Stimulated activated naive CD4-positive, alpha-beta T cell treated with Interleukin-2 at 50 U/mL for 16 hours (primary cell): ENCODE measurements around the gene SDK1.
A peak's percentile ranks its signal among the peaks of the same experiment; 100 is the strongest.

Source experiments
- DNase-seq: peaks from one replicate; lab custom pipeline; 2025; lab: John Stamatoyannopoulos, UW

The SDK1 gene

DNA sequence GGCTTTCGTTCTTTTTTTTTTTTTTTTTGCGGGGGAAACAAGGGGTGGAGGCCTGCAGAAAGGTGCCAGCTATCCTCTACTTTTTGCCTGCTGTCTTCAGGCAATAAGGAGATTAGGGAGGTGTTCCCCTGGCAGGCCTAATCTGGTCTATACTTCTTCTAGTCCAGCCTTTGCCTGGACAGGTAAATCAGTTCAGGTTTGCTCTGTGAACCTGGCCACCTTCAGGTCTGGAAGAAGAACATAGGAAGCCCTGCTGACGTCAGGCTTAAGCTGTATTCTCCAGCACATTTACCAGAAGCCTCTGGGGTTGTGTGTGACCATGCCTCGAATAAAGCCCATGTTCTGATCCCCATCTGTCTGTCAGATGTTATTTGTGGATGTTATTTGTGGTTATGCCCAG is 115.4 kb downstream of the SDK1 start:
- no peak for DNase-seq

DNA sequence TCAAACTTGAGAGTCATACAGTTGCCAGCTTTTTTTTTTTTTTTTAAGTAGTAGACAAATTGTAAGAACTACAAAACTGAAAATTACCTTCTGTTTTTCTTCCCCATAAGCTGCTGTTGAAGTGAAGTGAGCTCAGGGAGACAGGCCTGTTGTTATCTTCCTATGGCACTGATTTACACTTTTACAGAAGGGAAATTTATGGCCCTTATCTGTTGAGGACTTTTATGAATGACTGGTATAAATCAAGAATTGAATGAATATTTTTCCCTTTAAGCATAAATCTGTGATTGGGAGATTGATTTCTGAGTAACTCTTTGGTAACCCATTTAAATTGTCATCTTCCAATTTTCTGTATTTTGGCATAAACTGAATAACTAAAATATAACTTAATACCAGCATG is 124.0 kb downstream of the SDK1 start:
- no peak for DNase-seq

DNA sequence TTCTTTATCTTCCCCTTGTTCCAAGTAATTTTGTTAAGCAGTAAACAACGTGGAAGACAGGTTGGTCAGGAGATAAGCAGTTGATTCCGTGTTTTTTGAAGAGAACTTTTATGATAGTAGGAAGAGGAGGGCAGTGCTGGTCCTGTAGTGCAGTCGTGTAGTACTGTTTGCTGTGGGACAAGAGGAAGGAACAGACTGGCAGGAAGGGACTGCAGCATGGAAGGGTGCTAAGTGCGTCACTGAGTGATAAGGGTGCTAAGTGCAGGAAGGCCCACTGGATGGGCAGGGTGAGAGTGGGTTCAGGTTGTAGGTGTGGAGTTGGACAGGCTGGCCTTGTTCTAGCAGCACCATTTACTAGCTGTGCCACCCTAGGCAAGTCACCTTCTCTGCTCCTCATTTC is 125.0 kb downstream of the SDK1 start:
- no peak for DNase-seq

DNA sequence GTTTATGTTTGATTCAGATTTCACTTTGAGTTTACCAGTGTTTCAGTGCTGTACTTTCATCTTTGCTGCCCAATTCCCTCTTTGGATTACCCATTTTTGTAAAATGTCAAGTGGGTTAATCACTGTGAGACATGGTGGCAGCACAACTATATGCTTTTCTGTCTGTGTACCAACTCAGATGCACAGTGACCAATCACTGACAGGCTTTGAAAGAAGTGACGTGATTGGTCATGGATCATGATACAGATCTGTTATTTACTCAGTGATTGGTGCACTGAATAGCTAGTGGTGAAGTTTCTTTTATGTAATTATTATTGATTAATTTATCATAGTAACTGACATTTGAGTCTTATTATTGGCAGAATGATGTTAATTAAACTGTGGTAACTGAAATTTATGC is 126.9 kb downstream of the SDK1 start:
- DNase-seq: no peak

DNA sequence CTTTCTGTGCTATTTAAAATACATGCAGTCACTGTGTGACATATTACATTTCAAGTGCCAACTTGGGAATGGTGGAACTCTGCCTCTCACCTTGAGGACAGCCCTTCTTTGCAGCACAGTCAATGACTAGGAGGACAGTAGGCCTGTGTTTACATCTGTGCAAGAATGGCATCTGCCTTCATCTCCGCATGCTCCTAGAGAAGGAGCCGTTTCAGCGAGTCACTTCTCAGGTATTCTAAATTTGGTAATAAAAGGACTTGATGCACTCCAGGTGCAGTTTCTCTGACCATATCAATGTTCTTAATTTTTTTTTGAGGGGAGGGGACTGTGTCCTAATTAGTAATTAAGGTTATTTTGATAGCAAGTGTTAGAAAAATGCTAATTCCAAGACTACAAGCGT is 128.9 kb downstream of the SDK1 start:
- no peak for DNase-seq

DNA sequence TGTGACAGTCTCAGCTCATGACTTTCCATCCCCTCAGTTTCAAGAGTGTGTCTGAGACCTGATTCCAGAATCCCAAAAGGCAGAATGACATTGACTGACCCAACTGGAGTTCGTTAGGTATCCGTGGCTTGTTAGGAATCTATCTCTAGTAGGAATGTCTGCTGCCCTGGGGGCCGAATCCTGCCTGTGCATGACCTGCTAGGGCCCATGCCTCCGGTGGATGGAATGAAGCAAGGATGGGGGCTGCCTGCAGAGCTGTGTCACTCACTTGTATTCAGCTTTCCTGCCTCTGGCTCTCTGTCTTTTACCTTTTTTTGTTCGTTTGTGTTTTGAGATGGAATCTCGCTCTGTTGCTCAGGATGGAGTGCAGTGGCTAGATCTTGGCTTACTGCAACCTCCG is 129.5 kb downstream of the SDK1 start:
- DNase-seq: no peak

DNA sequence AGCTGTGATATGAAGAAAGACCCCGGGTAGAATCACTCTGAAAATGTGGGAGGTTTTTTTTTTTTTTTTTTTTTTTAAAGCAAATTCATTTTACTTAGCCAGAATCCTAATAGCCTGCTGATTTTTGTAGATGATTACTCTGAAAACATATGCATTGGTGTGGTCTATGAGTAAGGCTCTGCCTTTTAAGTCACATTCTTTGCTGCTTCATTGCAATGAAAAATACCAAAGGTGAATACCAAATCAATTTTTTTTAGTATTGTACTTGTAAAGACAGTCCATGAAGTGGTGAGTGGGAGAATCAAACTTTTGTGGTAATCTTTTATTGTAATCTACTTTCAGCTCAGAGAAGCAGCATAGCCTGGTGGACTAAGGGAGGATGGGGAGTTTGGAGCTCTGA is 130.3 kb downstream of the SDK1 start:
- no peak for DNase-seq

DNA sequence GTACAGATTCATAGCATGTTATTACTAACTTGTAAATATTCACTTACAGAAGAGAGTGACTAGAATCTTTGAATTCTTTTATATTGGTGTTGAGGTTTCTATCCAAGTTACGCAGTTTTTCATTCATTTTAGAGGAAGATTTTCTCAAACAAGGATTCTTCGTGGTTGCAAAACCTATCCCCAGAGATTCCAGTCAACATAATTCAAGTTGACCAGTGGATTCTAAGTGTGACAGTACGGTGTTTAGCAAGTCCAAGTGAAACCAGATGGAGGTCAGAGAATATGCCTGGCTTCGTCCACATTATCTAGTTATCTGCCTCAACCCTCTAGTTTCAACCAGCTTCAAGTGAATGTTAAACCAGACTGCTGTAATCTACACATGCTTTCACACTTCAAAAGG is 131.9 kb downstream of the SDK1 start:
- DNase-seq: no peak

DNA sequence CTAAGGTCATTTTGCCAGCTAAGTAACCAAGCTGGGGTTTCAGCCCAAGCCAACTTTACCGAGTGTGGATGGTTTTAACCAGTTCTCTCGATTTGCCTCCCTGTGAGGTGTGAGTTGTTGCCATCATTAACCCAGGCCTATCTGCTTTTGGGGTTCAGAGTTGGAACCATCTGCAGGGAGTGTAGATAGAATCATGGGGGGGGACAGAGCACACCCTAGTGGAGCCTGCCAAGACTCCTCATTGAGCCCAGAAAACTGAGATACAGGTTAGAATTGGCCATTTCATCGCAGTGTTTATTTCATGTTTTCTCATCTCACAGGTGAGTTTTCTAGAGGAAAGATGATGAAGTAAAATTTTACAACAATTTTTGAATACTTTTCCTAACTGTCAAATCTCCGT is 133.6 kb downstream of the SDK1 start:
- DNase-seq: no peak

DNA sequence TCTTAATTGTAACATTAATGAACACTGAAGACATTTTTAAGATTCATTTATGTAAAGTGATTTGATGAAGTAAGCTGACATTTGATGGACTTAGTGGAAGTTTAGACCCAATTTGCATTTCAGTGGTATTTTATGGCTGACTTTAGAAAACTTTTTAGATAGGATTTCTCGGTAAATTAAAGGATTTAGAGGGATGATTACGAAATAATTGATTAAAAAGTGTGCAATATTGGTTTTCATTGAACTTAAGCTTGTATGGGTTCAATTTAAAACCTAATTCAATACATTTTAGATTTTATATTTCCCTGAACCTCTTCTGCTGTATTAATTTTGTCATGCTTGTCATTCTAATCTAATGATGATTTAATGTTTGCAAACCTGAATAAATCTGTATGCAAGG is 135.1 kb downstream of the SDK1 start:
- DNase-seq: no peak

DNA sequence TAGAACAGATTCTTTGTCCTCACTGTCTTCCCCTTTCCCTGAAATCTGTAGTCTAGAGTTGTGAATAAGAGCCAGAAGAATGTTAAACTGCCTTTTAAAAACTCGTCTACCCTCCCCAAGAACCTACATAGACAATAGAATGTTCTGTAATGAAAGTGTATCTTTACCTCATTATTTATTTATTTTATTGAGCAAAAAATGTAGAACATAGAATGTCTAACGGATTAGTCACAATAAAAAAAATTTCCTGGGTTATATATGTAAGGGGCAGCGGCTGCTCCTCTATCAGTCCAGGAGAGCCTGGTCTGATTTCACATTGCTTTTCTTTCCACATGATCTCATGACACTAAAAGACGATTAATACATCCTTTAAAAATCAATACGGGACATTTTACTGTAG is 135.7 kb downstream of the SDK1 start:
- no peak for DNase-seq

DNA sequence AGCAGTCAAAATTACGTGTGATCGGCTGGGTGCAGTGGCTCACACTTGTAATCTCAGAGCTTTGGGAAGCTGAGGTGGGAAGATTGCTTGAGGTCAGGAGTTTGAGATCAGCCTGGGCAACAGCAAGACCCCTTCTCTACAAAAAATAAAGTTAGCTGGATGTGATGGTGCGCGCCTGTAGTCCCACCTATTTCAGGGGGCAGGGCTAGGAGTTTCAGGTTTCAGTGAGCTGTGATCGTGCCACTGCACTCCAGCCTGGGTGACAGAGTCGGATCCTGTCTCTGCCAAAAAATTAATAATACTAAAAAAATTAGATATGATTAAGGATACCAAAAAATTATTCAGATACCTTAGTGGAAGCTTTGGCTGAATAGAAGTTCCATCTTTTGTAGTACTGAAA is 136.4 kb downstream of the SDK1 start:
- DNase-seq: no peak

DNA sequence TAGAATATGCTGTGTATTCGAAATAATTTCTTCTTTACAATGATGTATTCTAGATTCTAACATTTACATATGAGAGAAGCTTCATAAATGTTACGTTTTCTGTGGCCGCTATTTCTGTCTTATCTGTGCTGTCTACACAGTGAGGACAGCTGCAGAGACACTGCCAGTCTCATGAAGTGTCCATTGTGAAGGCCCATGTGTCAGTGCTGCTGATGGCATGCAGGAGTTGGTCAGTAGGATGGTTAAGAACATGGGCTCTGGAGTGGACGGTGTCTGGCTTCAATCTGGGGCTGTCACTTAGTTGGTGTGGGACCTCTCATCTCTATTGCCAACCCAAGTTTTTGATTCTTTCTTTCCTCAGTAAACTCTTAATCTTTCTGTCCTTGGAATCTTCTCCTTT is 137.3 kb downstream of the SDK1 start:
- no peak for DNase-seq

DNA sequence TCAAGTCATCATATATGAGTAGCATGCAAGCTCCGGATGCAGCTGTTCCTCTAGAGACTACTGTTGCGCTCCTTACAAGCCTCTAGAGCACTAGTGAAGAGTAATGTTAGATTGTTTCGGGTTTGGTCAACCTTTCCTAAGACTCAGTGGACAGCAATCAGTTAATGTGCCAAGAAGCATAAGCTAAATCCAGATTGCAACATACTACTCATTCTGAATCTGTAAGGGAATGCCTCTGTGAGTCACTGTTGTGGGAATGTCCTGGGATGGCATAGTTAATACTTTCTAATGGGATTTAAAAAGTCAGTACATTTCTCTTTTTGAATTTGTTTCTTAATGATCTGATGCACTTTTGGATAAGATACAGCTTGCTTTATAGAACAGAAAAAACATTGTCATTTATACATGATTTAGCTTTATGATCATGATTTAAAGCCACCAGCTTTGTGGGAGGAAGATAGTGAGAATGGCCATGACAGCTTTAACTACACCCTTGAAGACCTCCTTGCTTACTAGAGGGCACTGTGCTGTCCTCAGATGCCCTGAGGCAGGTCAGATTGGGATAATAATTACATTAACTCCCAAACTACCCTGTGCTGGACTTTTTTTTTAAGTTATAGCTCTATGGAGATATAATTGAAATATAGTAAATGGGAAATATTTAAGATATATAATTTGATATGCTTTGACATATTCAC is 138.4 kb downstream of the SDK1 start:
- DNase-seq: no peak

DNA sequence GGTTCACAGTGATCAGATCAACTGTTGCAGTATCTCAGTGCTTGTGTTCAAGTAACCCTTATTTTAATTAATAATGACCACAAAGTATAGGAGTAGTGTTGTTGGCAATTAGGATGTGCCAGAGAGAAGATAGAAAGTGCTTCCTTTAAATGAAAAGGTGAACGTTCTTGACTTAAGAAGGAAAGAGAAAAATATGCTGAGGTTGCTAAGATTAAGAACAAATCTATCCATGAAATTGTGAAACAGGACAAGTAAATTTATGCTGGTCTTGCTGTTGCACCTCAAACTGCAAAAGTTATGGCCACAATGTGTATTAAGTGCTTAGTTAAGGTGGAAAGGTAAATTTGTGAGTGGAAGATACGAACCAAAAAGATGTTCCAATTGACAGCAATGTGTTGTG is 139.5 kb downstream of the SDK1 start:
- DNase-seq: no peak

DNA sequence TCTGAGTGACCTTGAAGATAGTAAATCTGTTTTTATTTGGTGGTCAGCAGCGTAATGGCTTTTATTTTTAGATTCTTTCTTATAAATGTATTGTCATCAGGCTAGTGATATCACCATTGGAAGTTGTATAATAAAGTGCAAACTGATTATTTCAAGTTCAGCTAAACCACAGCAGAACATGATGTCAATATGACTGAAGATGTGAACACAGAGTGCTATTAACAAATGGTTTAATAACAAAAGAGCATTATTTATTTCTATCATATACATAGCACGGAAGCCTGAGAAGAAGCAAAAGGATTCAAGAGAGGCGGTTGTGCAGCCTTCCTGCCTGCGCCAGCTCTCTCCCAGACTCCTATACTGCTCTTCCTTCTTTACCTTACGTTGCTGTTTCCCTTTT is 142.7 kb downstream of the SDK1 start:
- DNase-seq: no peak

DNA sequence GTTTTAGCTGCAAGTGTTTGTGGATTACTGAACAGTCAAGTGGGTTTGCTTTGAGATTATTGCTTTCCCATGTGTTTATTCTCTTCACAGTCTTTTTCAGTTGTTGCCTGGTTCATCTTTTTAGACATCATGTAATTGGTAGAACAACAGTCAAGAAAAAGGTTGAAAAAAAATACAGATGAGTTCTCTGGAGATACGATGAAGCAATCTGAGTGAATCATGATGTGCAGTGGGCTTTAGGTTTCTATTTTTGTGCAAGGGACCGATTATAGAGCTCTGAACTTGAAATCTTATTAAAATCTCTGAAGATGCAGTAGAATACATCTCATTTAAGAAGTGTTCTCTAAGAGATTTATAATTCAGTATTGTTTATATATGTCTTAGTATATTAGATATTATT is 145.7 kb downstream of the SDK1 start:
- no peak for DNase-seq

DNA sequence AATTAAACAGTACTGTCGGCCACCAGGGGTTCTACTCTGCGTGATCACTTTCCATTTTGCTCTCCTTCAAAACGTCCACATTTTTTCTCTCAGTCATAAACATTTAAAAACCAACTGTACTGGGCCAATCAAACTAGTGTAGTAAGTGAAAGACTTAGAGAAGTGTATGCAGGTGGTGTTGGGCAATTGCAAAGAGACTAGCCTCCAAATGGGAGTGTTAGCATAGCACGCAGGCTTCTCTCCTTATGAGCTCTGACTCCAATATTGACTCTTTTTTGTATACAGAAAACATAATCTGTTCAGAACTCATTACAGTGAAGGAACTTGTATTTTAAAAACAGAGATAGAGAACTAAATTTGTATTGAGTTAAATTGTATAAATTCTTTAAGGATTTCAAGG is 150.6 kb downstream of the SDK1 start:
- DNase-seq: no peak

DNA sequence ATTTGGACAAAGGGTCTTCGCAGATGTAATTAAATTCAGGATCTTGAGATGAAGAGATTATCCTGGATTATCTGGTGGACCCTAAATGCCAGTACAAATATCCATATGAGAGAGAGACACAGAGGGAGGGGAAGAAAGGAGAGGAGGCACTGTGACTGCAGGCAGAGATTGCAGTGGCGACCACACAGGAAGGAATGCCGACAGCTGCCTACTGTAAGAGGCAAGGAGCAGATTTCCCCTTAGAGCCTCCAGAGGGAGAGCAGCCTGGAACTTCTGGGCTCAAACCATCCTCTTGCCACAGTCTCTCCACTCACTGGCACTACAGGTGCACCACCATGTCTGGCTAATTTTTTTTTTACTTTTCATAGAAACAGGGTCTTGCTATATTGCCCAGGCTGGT is 152.3 kb downstream of the SDK1 start:
- no peak for DNase-seq

DNA sequence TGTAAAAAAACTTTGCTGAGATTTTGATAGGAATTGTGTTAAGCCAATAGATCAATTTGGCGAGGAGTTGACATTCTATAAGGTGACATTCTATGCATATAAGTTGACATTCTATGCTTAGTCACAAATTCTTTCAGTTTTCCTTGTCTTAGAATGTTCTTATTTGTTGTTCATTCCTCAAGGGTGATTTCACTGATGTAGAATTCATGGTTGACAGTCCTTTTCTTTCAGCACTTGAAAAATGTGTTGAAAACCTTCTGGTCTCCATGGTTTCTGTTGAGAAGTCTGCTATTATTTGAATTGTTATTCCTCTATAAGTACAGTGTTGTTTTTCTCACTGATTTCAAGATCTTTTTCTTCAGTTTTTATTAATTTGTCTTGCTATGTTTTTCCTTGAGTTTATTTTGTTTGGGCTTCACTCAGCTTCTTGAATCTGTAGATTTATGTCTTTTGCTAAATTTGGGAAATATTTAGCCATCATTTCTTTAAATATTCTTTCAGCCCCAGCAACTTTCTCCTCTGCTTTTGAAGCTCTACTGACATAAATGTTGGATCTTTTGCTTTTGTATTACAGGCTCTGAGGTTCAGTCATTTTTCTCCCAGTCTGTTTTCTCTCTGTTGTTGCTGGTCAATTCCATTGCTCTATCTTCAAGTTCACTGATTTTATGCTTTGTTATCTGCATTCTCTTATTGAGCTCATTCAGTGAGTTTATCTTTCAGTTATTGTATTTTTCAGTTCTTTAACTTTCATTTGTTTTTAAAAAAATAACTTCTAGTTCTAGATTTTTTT is 154.9 kb downstream of the SDK1 start:
- DNase-seq: no peak

DNA sequence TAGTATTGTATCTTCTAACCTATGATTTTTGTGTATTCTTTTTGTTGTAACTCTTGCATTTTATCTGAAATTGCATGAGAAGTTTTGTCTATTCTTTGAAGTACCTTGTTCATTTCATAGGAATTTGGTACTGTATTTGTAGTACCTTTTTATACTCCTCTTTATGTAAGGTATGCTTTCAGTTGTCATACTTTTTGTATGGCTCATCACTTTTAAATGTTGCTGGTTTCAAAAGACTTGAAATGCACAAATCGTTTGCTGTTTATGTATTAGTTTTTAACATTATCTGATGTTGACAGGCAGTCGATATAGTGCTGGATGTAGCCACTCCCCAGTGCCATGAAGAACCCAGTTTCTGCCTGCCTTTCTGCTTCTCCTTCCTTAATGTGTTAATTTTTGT is 158.1 kb downstream of the SDK1 start:
- DNase-seq: no peak

DNA sequence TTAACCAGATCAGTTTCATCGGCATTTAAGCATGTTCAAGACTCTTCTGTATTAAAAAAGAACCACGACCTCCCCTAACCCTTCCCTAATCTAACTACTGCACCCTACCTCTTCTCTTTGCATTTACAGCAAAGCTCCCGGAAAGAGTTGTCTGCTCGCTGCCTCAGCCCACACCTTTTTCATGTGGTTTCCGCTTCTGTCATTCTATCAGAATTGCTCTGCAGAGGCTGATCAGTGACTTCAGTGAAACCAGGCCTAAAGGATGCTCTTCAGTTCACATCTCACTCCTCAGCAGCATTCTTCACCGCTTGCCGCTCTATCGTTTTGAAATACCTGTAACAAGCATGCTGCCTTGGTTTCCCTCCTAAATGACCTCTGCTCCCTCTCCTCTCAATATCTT is 160.9 kb downstream of the SDK1 start:
- DNase-seq: peak; percentile 35

DNA sequence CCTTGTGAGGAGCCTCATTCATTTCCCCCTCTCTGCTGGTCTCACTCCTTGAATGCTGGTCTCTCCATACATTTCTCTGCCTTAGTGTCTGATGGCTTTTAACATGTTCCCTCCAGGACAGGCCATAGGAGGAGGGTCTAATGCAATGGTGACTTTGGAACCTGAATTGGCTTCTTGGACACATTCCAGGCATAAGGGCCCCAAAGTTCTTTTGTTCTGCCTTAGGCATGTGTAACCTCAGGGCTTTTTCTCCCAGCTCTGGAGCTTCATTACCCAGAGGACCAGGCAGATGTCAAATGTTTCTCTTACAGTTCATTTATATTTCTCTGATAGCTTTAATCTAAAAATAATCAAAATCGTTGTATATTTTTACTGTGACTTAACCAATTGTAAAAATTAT is 162.6 kb downstream of the SDK1 start:
- DNase-seq: no peak
